A549 (cell line): Measurements from ENCODE around the gene SLC5A8. TPM values are rescaled to one million over a fixed set of nuclear protein-coding genes. Genes with fewer than 3 reads are reported as not detected.

ENCODE experiments used
- ATAC-seq, 2 experiments: fragments of 200-7000 bp in 1 of 2; fragments of >200 bp in 1 of 2; cut with Nextera tagmentation in 1 of 2; cut with Tn5 transposase in 1 of 2; 3 replicates each; pipeline versions ENCODE4 v1.8.0 to v1.9.1; 2018 to 2020; ENCODE audit warnings: mild to moderate bottlenecking in 1 of 2, moderate library complexity in 1 of 2
- CTCF ChIA-PET: fragments of 300-600 bp; sonication (Branson Sonifier 250); formaldehyde crosslinking; extraction: SDS; loops from one replicate; lab custom pipeline; 2021; ENCODE audit warnings: antibody characterized with exemption, inconsistent platforms; lab: Yijun Ruan, JAX
- POLR2A ChIA-PET: fragments of 350-600 bp; formaldehyde crosslinking; extraction: SDS; loops from one replicate; lab custom pipeline; 2021; ENCODE audit warnings: antibody characterized with exemption, inconsistent platforms; lab: Yijun Ruan, JAX
- DNase-seq, 2 experiments: peaks; one replicate each; pipeline versions ENCODE4 v3.0.0 to v3.0.0-alpha.2; 2011 to 2016; ENCODE audit warnings: low read depth in 1 of 2, low spot score in 1 of 2
- FAIRE-seq: peaks from 2 replicates; lab custom pipeline; 2011; peaks lifted over from hg19 to GRCh38; lab: Jason Lieb, UNC
- H3K27ac ChIP-seq, 2 experiments: fragments of >200 bp; sonication (Bioruptor Twin); formaldehyde crosslinking; 3 replicates each; pipeline ENCODE4 v1.5.1; 2016 to 2017
- H3K4me1 ChIP-seq: fragments of >200 bp; sonication (Bioruptor Twin); formaldehyde crosslinking; 3 replicates; pipeline ENCODE4 v1.6.1; 2016
- H3K4me2 ChIP-seq: fragments of >200 bp; sonication (Bioruptor Twin); formaldehyde crosslinking; 3 replicates; pipeline ENCODE4 v1.6.1; 2016
- H3K4me3 ChIP-seq: fragments of >200 bp; sonication (Bioruptor Twin); formaldehyde crosslinking; 3 replicates; pipeline ENCODE4 v1.5.1; 2016
- H3K9me3 ChIP-seq: fragments of >200 bp; sonication (Bioruptor Twin); formaldehyde crosslinking; 3 replicates; pipeline ENCODE4 v1.6.1; 2016
- BHLHE40 ChIP-seq: IDR thresholded peaks from 2 replicates; pipeline ENCODE4 v1.6.1; 2012; ENCODE audit warnings: low read depth, low read length, inconsistent platforms
- CBX2 ChIP-seq: fragments of 200-600 bp; sonication (generic); IDR thresholded peaks from 2 replicates; pipeline ENCODE4 v1.6.1; 2016; ENCODE audit warnings: low read depth, mild to moderate bottlenecking, borderline replicate concordance
- CBX8 ChIP-seq: fragments of 200-600 bp; sonication (generic); IDR thresholded peaks from 2 replicates; pipeline ENCODE4 v1.6.1; 2016
- CHD4 ChIP-seq: fragments of 200-600 bp; sonication (generic); IDR thresholded peaks from 2 replicates; pipeline ENCODE4 v1.6.1; 2016; ENCODE audit warnings: antibody characterized with exemption, mild to moderate bottlenecking, borderline replicate concordance
- EHMT2 ChIP-seq: fragments of 200-600 bp; sonication (generic); IDR thresholded peaks from 2 replicates; pipeline ENCODE4 v1.6.1; 2016; ENCODE audit warnings: antibody characterized with exemption, low read depth, mild to moderate bottlenecking, moderate library complexity
- FOSB ChIP-seq: fragments of 250-450 bp; sonication (Bioruptor Pico); IDR thresholded peaks from 2 replicates; pipeline ENCODE4 v1.5.0; 2020; ENCODE audit warnings: mild to moderate bottlenecking, moderate library complexity
- FOXS1 ChIP-seq: fragments of 250-450 bp; sonication (Bioruptor Pico); IDR thresholded peaks from 2 replicates; pipeline ENCODE4 v1.5.0; 2020; ENCODE audit warnings: mild to moderate bottlenecking, moderate library complexity
- HDAC2 ChIP-seq: fragments of 200-600 bp; sonication (generic); IDR thresholded peaks from 2 replicates; pipeline ENCODE4 v1.6.1; 2016
- HEYL ChIP-seq: fragments of 250-450 bp; sonication (Bioruptor Pico); IDR thresholded peaks from 2 replicates; pipeline ENCODE4 v1.8.0; 2021; ENCODE audit warnings: mild to moderate bottlenecking, moderate library complexity
- HOXB5 ChIP-seq: fragments of 250-450 bp; sonication (Bioruptor Pico); IDR thresholded peaks from 2 replicates; pipeline ENCODE4 v1.5.0; 2020; ENCODE audit warnings: mild to moderate bottlenecking, moderate library complexity
- KDM1A ChIP-seq: fragments of 200-600 bp; sonication (generic); IDR thresholded peaks from 2 replicates; pipeline ENCODE4 v1.6.1; 2016; ENCODE audit warnings: low read depth, mild to moderate bottlenecking
- KDM5A ChIP-seq: fragments of 200-600 bp; sonication (generic); IDR thresholded peaks from 2 replicates; pipeline ENCODE4 v1.6.1; 2016; ENCODE audit warnings: antibody characterized with exemption, mild to moderate bottlenecking
- MAZ ChIP-seq: fragments of 150-350 bp; IDR thresholded peaks from 2 replicates; pipeline ENCODE4 v1.6.1; 2014; ENCODE audit warnings: antibody characterized with exemption, low read depth, low read length, borderline replicate concordance
- NFE2L2 ChIP-seq: fragments of 150-350 bp; conservative IDR thresholded peaks from 2 replicates; pipeline ENCODE4 v1.6.1; 2014; ENCODE audit warnings: low read length
- POLR2A ChIP-seq: IDR thresholded peaks from 2 replicates; pipeline ENCODE4 v1.6.1; 2012; ENCODE audit warnings: mild to moderate bottlenecking, low read length
- POLR2AphosphoS2 ChIP-seq: conservative IDR thresholded peaks from 2 replicates; pipeline ENCODE4 v1.6.1; 2012; ENCODE audit warnings: low read length, improper control_type of control experiment, inconsistent platforms
- SMC3 ChIP-seq: fragments of >200 bp; sonication (Bioruptor Twin); formaldehyde crosslinking; IDR thresholded peaks from 3 replicates; pipeline ENCODE4 v1.6.1; 2018; ENCODE audit warnings: inconsistent platforms
- ZC3H11A ChIP-seq: fragments of 450-650 bp; IDR thresholded peaks from 2 replicates; pipeline ENCODE4 v1.6.1; 2014; ENCODE audit warnings: antibody characterized with exemption, mild to moderate bottlenecking
- ZFP36 ChIP-seq: fragments of 450-650 bp; IDR thresholded peaks from 2 replicates; pipeline ENCODE4 v1.6.1; 2014; ENCODE audit warnings: borderline replicate concordance; ENCODE audit not compliant: partially characterized antibody
- WGBS: methylation state at CpG from one replicate; pipeline ENCODE4 v1.1.6; 2017; ENCODE audit errors: missing lambda C conversion rate; 5-methylcytosine and 5-hydroxymethylcytosine counted together
- polyA minus RNA-seq: library from RNA; depleted of rRNA, polyadenylated mRNA; stranded (reverse); fragments of >200 nt; gene quantifications from 2 replicates; pipeline ENCODE4 v1.2.3, GENCODE V29; 2011; rRNA and poly(A)+ RNA removed
- polyA plus RNA-seq, 4 experiments: library from polyadenylated mRNA; depleted of rRNA in 3 of 4; stranded (reverse); fragments of >200 nt; fragmentation: RNase III in 1 of 4; extraction: RNeasy Plus Mini Kit Qiagen cat#74134 plus additional on column Dnase treatment in 1 of 4; gene quantifications; 2 replicates in 3 of 4; 3 replicates in 1 of 4; pipeline ENCODE4 v1.2.3, GENCODE V29; 2011 to 2017
- TF ChIP-seq, protein P1 (sequence below): fragments of 450-650 bp; IDR thresholded peaks from 2 replicates; pipeline ENCODE4 v1.6.1; 2014; ENCODE audit warnings: antibody characterized with exemption
- TF ChIP-seq, protein P2 (sequence below): fragments of >200 bp; sonication (Bioruptor Twin); formaldehyde crosslinking; IDR thresholded peaks from 2 replicates; pipeline ENCODE4 v1.6.1; 2016

SLC5A8 gene, protein sequence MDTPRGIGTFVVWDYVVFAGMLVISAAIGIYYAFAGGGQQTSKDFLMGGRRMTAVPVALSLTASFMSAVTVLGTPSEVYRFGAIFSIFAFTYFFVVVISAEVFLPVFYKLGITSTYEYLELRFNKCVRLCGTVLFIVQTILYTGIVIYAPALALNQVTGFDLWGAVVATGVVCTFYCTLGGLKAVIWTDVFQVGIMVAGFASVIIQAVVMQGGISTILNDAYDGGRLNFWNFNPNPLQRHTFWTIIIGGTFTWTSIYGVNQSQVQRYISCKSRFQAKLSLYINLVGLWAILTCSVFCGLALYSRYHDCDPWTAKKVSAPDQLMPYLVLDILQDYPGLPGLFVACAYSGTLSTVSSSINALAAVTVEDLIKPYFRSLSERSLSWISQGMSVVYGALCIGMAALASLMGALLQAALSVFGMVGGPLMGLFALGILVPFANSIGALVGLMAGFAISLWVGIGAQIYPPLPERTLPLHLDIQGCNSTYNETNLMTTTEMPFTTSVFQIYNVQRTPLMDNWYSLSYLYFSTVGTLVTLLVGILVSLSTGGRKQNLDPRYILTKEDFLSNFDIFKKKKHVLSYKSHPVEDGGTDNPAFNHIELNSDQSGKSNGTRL
- polyA plus RNA-seq (2011; rRNA removed) (not detected in 2 replicates), polyA plus RNA-seq (2017; fragmentation: RNase III; extraction: RNeasy Plus Mini Kit Qiagen cat#74134 plus additional on column Dnase treatment) (not detected in 3 replicates), polyA minus RNA-seq (not detected in 2 replicates)
- not detected in 2 replicates for polyA plus RNA-seq (2012; cell fraction: cytosol; rRNA removed)
- polyA plus RNA-seq (2012; cell fraction: nucleus; rRNA removed), result not detected in 2 replicates

DNA sequence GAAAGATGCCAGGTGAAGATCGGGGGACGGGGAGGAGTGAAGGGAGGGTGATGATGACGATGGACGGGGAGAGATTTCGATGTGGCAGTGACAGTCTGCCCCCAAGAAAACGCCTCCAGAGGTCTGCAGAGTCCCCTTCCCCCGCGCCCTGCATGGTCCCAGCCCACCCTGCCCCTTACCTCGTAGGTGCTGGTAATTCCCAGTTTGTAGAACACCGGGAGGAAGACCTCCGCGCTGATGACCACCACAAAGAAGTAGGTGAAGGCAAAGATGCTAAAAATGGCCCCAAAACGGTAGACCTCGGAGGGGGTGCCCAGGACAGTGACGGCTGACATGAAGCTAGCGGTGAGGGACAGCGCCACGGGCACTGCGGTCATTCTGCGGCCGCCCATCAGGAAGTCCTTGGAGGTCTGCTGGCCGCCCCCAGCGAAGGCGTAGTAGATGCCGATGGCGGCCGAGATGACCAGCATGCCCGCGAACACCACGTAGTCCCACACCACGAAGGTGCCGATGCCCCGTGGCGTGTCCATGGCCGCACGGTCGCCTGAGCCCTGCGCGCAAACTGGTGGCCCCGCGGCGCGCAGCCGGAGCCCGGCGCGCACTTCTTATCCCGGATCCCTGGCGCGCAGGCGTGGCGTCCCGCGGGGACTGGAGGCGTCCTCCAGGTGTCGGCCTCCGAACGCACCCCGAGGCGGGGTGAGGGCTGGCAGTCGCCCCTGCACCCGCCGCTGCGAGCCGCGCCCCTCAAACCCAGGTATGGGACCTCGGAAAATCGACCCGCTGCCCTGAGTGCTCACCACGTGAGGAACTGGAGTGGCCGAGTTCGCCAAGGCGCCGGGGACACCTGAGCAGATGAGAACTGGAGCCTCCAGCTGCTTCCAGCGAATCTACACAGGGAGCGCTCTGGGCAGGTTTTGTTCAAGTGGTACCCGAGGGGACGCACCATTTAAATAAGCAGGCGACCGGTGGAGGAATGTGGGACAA is at the start of gene SLC5A8:
Gene SLC5A8, minus strand, starts transcription at position 920 of the 984 bp plus-strand sequence. Its CDS starts 390 bp downstream, at position 530.
- Histone ChIP-seq H3K27ac (no peak within 1 kb of the TSS), H3K4me2 (peak within 1 kb of the TSS; percentile 48; the same call in 2 of the 3 replicates), H3K9me3 (no peaks in the 10 kb centered on the region), H3K4me3 (no peak within 1 kb of the TSS; the same call in 2 of the 3 replicates), H3K4me1 (no peaks in the 10 kb centered on the region)
- peak in 1 of 2 experiments; percentile 39; a peak in 3 of 6 replicates for ATAC-seq
- ChIA-PET POLR2A (no interaction called here), CTCF (interaction anchor here (1.5 kb wide), 1 partner anchor 10 kb away, joined by 5 read pairs; no protein-coding TSS in a partner anchor)
- TF ChIP-seq KDM1A (no peak), CHD4 (no peak), ZFP36 (no peak), HOXB5 (CRISPR knock-in tag) (no peak), MAZ (no peak)
- TF ChIP-seq, protein P1, sequence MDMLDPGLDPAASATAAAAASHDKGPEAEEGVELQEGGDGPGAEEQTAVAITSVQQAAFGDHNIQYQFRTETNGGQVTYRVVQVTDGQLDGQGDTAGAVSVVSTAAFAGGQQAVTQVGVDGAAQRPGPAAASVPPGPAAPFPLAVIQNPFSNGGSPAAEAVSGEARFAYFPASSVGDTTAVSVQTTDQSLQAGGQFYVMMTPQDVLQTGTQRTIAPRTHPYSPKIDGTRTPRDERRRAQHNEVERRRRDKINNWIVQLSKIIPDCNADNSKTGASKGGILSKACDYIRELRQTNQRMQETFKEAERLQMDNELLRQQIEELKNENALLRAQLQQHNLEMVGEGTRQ, result no peak
- no peak for FAIRE-seq
- DNase-seq, result no peak
- WGBS, result 40% methylated on average over 42 of the region's 80 CpGs

DNA sequence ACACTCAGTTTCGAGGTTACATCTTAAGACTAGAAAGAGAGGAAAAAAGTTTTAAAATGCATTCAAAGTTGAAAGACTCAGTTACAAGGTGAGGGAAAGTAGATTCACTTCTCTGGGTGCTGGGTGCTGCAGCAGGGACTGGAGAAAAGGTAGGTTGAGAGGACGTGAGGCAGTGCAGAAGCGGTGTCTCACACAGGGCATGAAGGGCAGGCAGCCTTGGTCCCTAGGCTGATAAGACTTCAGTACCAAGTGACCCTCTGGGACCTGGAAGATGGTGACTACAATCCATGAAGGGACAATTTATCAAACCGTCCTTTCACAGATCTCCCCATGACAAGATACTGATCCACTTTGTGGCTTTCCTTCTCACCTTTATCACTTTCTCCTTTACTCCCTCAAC is 47.3 kb upstream of the SLC5A8 start:
- FAIRE-seq (no peak), DNase-seq (no peak), ATAC-seq (no peak)
- no peak overlapping the region for H3K27ac ChIP-seq
- H3K4me1 ChIP-seq, result no peaks in the 10 kb centered on the region
- WGBS, result 3% methylated on average over 4 of the region's 4 CpGs
- POLR2A ChIA-PET, result no interaction called here
- H3K4me2 ChIP-seq, result no peak overlapping the region
- TF ChIP-seq FOXS1 (CRISPR knock-in tag), result no peak
- no peak for TF ChIP-seq NFE2L2
- no peak for TF ChIP-seq ZC3H11A
- no peak for TF ChIP-seq CBX8
- no peak for TF ChIP-seq CBX2
- TF ChIP-seq HDAC2, result no peak
- no peak for TF ChIP-seq POLR2AphosphoS2
- no peak for TF ChIP-seq KDM1A
- TF ChIP-seq SMC3, result no peak
- no peak for TF ChIP-seq EHMT2
- TF ChIP-seq FOSB (CRISPR knock-in tag), result no peak
- no peak for TF ChIP-seq BHLHE40
- peaks cover 12% of the 10 kb centered on the region; the same call in 1 of the 3 replicates for H3K9me3 ChIP-seq
- CTCF ChIA-PET, result no interaction called here
- no peak overlapping the region for H3K4me3 ChIP-seq

DNA sequence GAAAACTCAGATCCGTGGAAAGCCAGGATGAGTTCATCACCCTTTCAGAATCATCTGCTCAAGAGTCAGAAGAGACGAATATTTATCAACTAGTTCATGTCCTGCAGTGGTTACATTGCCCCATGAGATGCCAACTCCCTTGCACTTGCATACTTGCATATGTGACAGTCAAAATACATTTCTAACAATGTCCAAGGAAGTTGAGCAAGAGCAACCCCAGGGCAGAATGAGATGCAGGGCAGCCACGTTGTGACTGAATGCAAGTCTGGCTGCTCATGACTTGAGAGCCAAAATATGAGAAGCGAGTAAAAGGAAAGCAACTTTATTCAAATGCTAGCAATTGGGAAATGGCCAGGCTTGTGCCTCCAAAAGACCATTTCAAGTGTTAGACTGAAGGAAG is 46.2 kb upstream of the SLC5A8 start:
- FAIRE-seq, result no peak
- ChIA-PET CTCF (no interaction called here), POLR2A (no interaction called here)
- Histone ChIP-seq H3K4me3 (no peak overlapping the region), H3K4me1 (no peaks in the 10 kb centered on the region), H3K27ac (no peak overlapping the region), H3K9me3 (peaks cover 12% of the 10 kb centered on the region; the same call in 1 of the 3 replicates), H3K4me2 (no peak overlapping the region)
- DNase-seq, result no peak
- no peak for ATAC-seq
- 10% methylated on average over 4 of the region's 4 CpGs for WGBS
- TF ChIP-seq, protein P2, sequence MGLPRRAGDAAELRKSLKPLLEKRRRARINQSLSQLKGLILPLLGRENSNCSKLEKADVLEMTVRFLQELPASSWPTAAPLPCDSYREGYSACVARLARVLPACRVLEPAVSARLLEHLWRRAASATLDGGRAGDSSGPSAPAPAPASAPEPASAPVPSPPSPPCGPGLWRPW, result no peak
- no peak for TF ChIP-seq KDM1A
- TF ChIP-seq ZC3H11A, result no peak
- TF ChIP-seq POLR2A, result no peak
- TF ChIP-seq KDM5A, result no peak
- no peak for TF ChIP-seq BHLHE40
- TF ChIP-seq HEYL (CRISPR knock-in tag), result no peak
